Activated naive CD8-positive, alpha-beta T cell treated with anti-CD3 and anti-CD28 coated beads for 36 hours (primary cell): ENCODE measurements around the gene CIROP. TPM values are rescaled to one million over a fixed set of nuclear protein-coding genes. Genes with fewer than 3 reads are reported as not detected.

Experiments
- total RNA-seq, 2 experiments: library from RNA; stranded (reverse); gene quantifications; one replicate each; pipeline ENCODE4 v1.2.3, GENCODE V29; 2021

CIROP gene
- total RNA-seq, 2 experiments from 2014 or later, result not detected

Other genes with a start within 250 kb of the CIROP start
- 10 to 100 TPM; 17.6 to 18.7 TPM for gene LRP10, start 233.2 kb downstream of the CIROP start, total RNA-seq
- gene REM2, start 221.8 kb downstream of the CIROP start, total RNA-seq, result under 1 TPM; 0.14 to 0.19 TPM
- 10 to 100 TPM; 66.2 to 67.2 TPM for gene RBM23, start 185.8 kb downstream of the CIROP start, total RNA-seq
- 100 to 1,000 TPM; 169 to 190 TPM for gene PRMT5, start 175.6 kb downstream of the CIROP start, total RNA-seq
- 10 to 100 TPM; 51.9 to 53.6 TPM for gene HAUS4, start 147.9 kb downstream of the CIROP start, total RNA-seq
- gene AJUBA, start 122.4 kb downstream of the CIROP start, total RNA-seq, result 1 to 10 TPM in 1 of 2 experiments, under 1 TPM in 1; 0.90 to 1.0 TPM
- gene C14orf93, start 94.8 kb downstream of the CIROP start, total RNA-seq, result 10 to 100 TPM; 10.5 to 11.1 TPM
- gene PSMB5, start 70.1 kb downstream of the CIROP start, total RNA-seq, result 100 to 1,000 TPM; 162 to 164 TPM
- not detected for gene PSMB11, start 62.8 kb downstream of the CIROP start, total RNA-seq
- under 1 TPM; 0.49 to 0.52 TPM for gene CDH24, start 47.5 kb downstream of the CIROP start, total RNA-seq
- 100 to 1,000 TPM; 160 to 174 TPM for gene ACIN1, start 9.9 kb downstream of the CIROP start, total RNA-seq
- gene C14orf119, start 9.5 kb downstream of the CIROP start, total RNA-seq, result 10 to 100 TPM; 52.0 to 57.0 TPM
- gene CEBPE, start 14.3 kb upstream of the CIROP start, total RNA-seq, result under 1 TPM; 0.45 to 0.68 TPM
- 1 to 10 TPM; 2.5 to 2.8 TPM for gene SLC7A8, start 78.7 kb upstream of the CIROP start, total RNA-seq
- not detected for gene RNF212B, start 132.9 kb upstream of the CIROP start, total RNA-seq
- gene HOMEZ, start 181.1 kb upstream of the CIROP start, total RNA-seq, result 10 to 100 TPM; 10.8 to 12.7 TPM
- 10 to 100 TPM; 21.1 to 21.4 TPM for gene PPP1R3E, start 197.9 kb upstream of the CIROP start, total RNA-seq
- 1 to 10 TPM; 1.4 to 1.8 TPM for gene BCL2L2, start 201.8 kb upstream of the CIROP start, total RNA-seq
- 100 to 1,000 TPM; 280 to 289 TPM for gene PABPN1, start 216.5 kb upstream of the CIROP start, total RNA-seq
- 1 to 10 TPM; 2.2 to 2.9 TPM for gene SLC22A17, start 247.9 kb upstream of the CIROP start, total RNA-seq